ENCODE results near the gene MYPOP. TPM values are rescaled to one million over a fixed set of nuclear protein-coding genes. Genes with fewer than 3 reads are reported as not detected.

Gene MYPOP
- total and polyA plus RNA-seq, 2 of the 13 experiments (the other 11 are each of a cell fraction or from before 2014, with no cell fraction given), result 2.3 to 2.7 TPM

GRCh38 chr19:45895519-45895972, 6.9 kb downstream of the MYPOP start (continued):
- TF ChIP-seq ZNF660 (CRISPR knock-in tag; IDR thresholded peaks at IDR 0.05; ENCODE audit: borderline replicate concordance, low read depth) (no peak), ZNF772 (CRISPR knock-in tag; IDR thresholded peaks at IDR 0.05) (no peak)

DNA sequence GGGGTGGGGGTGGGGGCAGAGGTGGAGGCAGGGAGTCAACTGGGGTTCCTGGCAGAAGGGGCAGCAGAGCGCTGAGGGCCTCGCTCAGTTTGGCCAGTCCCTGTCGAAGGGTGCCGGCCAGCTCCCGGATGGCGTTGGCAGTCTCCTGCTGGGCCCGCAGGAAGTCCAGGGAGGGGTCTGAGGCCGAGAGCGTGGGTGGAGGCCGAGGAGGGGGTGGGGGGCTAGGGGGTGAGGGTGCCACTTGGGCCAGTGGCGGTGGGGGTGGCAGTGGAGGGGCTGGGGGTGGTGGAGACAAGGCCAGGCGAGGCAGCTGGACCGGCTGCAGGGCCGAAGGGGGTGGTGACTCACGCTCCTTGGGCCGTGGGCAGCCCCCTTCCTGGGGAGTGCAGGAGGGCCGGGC, 11.5 kb downstream of the MYPOP start:
- ATAC-seq (no peak), FAIRE-seq (no peak), DNase-seq (ENCODE audit: low spot score) (no peak)
- no peaks in the 10 kb centered on the region; a peak in 1 of 5 replicates for H3K36me3 ChIP-seq (replicated peaks in 1 of 2; ENCODE audit: control insufficient read depth in 1 of 2, insufficient read depth in 2 of 2, low read length in 2 of 2)
- intact Hi-C loops (cut with micrococcal nuclease; ENCODE audit: unreplicated experiment) (no loop called here), in situ Hi-C loops (cut with HindIII; ENCODE audit: extremely low pct_ligation_motif_present, low pct_unique_long_range_greater_than_20kb) (no loop called here)
- no peaks in the 10 kb centered on the region for H3K9me3 ChIP-seq (ENCODE audit: low read length)
- H3K4me3 ChIP-seq (replicated peaks in 1 of 3; ENCODE audit: insufficient read depth in 1 of 3, low read depth in 2 of 3, low read length in 3 of 3), result no peak overlapping the region
- POLR2A ChIA-PET, result no interaction called here
- TF ChIP-seq, protein P1, sequence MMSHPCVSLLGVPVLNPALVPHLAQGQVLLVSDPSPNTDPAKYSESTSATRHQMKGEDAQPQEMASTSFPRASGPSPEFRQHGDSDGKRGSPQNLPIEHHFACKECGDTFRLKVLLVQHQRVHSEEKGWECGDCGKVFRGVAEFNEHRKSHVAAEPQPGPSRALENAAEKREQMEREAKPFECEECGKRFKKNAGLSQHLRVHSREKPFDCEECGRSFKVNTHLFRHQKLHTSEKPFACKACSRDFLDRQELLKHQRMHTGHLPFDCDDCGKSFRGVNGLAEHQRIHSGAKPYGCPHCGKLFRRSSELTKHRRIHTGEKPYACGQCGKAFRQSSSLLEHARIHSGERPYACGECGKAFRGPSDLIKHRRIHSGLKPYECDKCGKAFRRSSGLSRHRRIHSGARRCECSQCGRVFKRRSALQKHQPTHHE (CRISPR knock-in tag; IDR thresholded peaks at IDR 0.05; ENCODE audit: borderline replicate concordance), result no peak
- TF ChIP-seq ZBED4 (CRISPR knock-in tag; IDR thresholded peaks at IDR 0.05; ENCODE audit: borderline replicate concordance) (no peak), ZNF607 (CRISPR knock-in tag; IDR thresholded peaks at IDR 0.05; ENCODE audit: borderline replicate concordance) (no peak), SKI (IDR thresholded peaks at IDR 0.05; ENCODE audit: partially characterized antibody) (no peak)
- TF ChIP-seq, protein P2, sequence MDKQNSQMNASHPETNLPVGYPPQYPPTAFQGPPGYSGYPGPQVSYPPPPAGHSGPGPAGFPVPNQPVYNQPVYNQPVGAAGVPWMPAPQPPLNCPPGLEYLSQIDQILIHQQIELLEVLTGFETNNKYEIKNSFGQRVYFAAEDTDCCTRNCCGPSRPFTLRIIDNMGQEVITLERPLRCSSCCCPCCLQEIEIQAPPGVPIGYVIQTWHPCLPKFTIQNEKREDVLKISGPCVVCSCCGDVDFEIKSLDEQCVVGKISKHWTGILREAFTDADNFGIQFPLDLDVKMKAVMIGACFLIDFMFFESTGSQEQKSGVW (CRISPR knock-in tag; IDR thresholded peaks at IDR 0.05; ENCODE audit: borderline replicate concordance), result no peak
- H4K20me1 ChIP-seq (ENCODE audit: insufficient read depth, low read length), result no peaks in the 10 kb centered on the region
- no TSS peak for BruUV-seq (replicated peaks)
- no peak overlapping the region for H3K27ac ChIP-seq (ENCODE audit: extremely low read length, insufficient read depth, low read length)
- CTCF ChIA-PET (ENCODE audit: low intra/inter-chr PET ratio, low total read pairs), result no interaction called here
- 97% methylated on average over 12 of the region's 17 CpGs for WGBS (ENCODE audit: low lambda C conversion rate)
- H2AFZ ChIP-seq (ENCODE audit: low read length), result no peak overlapping the region
- H3K27me3 ChIP-seq (ENCODE audit: control insufficient read depth in 1 of 2, insufficient read depth in 2 of 2, low read length in 2 of 2), result no peaks in the 10 kb centered on the region
- H3K9ac ChIP-seq (ENCODE audit: insufficient read depth, low read depth, low read length), result no peak overlapping the region
- H3K79me2 ChIP-seq (ENCODE audit: insufficient read depth, low read length), result peaks cover 3% of the 10 kb centered on the region
- peaks cover 13% of the 10 kb centered on the region for H3K4me1 ChIP-seq (ENCODE audit: insufficient read depth, low read length)
- no peak overlapping the region for H3K4me2 ChIP-seq (ENCODE audit: low read depth, low read length)
